ENCODE data around the gene MYO3A. TPM values are rescaled to one million over a fixed set of nuclear protein-coding genes. Genes with fewer than 3 reads are reported as not detected.

Gene MYO3A
- total RNA-seq, 4 donors from 2014 or later = 0.21 to 0.39 (median 0.22) TPM; not detected in 1

DNA sequence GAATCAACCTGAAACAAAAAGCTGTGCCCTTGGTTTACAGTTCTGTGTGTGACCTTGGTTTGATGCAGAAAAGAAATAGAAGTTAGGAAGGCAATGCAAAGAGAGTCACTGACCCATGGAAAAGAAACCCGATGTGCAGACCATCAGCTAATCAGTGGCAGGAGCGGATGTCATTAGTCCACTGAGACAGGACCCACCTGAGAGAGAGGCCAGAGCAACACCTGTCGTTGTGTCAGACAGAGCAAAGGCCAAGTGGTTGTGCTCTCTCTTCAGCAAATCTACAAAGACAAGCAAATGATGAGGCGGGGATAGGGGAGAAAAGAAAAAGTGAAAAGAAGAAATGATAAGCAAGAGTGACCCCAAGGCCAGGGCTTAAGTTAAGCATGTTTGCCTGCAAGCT is 291.3 kb downstream of the MYO3A start:
- 74 to 80% methylated on average over 4 of the region's 4 CpGs for WGBS, 2 donors
- no peak for TF ChIP-seq EP300 (IDR thresholded peaks at IDR 0.05)
- TF ChIP-seq POLR2A (IDR thresholded peaks at IDR 0.05) = no peak
- TF ChIP-seq, protein P1, sequence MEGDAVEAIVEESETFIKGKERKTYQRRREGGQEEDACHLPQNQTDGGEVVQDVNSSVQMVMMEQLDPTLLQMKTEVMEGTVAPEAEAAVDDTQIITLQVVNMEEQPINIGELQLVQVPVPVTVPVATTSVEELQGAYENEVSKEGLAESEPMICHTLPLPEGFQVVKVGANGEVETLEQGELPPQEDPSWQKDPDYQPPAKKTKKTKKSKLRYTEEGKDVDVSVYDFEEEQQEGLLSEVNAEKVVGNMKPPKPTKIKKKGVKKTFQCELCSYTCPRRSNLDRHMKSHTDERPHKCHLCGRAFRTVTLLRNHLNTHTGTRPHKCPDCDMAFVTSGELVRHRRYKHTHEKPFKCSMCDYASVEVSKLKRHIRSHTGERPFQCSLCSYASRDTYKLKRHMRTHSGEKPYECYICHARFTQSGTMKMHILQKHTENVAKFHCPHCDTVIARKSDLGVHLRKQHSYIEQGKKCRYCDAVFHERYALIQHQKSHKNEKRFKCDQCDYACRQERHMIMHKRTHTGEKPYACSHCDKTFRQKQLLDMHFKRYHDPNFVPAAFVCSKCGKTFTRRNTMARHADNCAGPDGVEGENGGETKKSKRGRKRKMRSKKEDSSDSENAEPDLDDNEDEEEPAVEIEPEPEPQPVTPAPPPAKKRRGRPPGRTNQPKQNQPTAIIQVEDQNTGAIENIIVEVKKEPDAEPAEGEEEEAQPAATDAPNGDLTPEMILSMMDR (IDR thresholded peaks at IDR 0.05) = no peak
- no peak overlapping the region for H3K4me3 ChIP-seq
- H3K27me3 ChIP-seq = peaks cover 0 to 19% of the 10 kb centered on the region in 2 donors
- H3K36me3 ChIP-seq = no peaks in the 10 kb centered on the region
- H3K27ac ChIP-seq = no peak overlapping the region
- H3K4me1 ChIP-seq = no peaks in the 10 kb centered on the region
- no peaks in the 10 kb centered on the region for H3K9me3 ChIP-seq
- no peak for DNase-seq (ENCODE audit: low spot score in 2 of 2)

- no peak for TF ChIP-seq EP300 (IDR thresholded peaks at IDR 0.05)
- TF ChIP-seq POLR2A (IDR thresholded peaks at IDR 0.05) = no peak
- TF ChIP-seq, protein P1 (IDR thresholded peaks at IDR 0.05) = no peak
- no peak for DNase-seq (ENCODE audit: low spot score in 2 of 2)
- 93 to 97% methylated on average over 5 of the region's 5 CpGs for WGBS, 2 donors
- H3K4me1 ChIP-seq = no peaks in the 10 kb centered on the region
- H3K4me3 ChIP-seq = no peak overlapping the region
- no peaks in the 10 kb centered on the region for H3K9me3 ChIP-seq
- no peak overlapping the region for H3K27ac ChIP-seq
- no peaks in the 10 kb centered on the region for H3K36me3 ChIP-seq
- H3K27me3 ChIP-seq = peaks cover 0 to under 1% of the 10 kb centered on the region in 2 donors
These were observed 293.8 kb downstream of the MYO3A start for GRCh38 chr10:26227786-26228185.

GRCh38 chr10:26232174-26232573 is 298.1 kb downstream of the MYO3A start:
- no peaks in the 10 kb centered on the region for H3K4me1 ChIP-seq
- H3K27ac ChIP-seq = no peak overlapping the region
- H3K36me3 ChIP-seq = no peaks in the 10 kb centered on the region
- no peaks in the 10 kb centered on the region for H3K9me3 ChIP-seq
- H3K27me3 ChIP-seq = no peaks in the 10 kb centered on the region
- DNase-seq (ENCODE audit: low spot score in 2 of 2) = no peak
- TF ChIP-seq POLR2A (IDR thresholded peaks at IDR 0.05) = no peak
- TF ChIP-seq, protein P1 (IDR thresholded peaks at IDR 0.05) = no peak
- no peak for TF ChIP-seq EP300 (IDR thresholded peaks at IDR 0.05)
- WGBS, 2 donors = 85 to 90% methylated on average over 5 of the region's 5 CpGs
- no peak overlapping the region for H3K4me3 ChIP-seq

GRCh38 chr10:26235761-26236160 is 301.7 kb downstream of the MYO3A start:
- no peaks in the 10 kb centered on the region for H3K4me1 ChIP-seq
- TF ChIP-seq POLR2A (IDR thresholded peaks at IDR 0.05) (no peak), EP300 (IDR thresholded peaks at IDR 0.05) (no peak)
- TF ChIP-seq, protein P1 (IDR thresholded peaks at IDR 0.05) = no peak
- WGBS, 2 donors = 91 to 92% methylated on average over 6 of the region's 6 CpGs
- H3K27me3 ChIP-seq = no peaks in the 10 kb centered on the region
- DNase-seq (ENCODE audit: low spot score in 2 of 2) = no peak
- H3K27ac ChIP-seq = no peak overlapping the region
- H3K36me3 ChIP-seq = no peaks in the 10 kb centered on the region
- H3K4me3 ChIP-seq = no peak overlapping the region
- no peaks in the 10 kb centered on the region for H3K9me3 ChIP-seq

GRCh38 chr10:26238378-26238777 is 304.3 kb downstream of the MYO3A start:
- 67 to 68% methylated on average over 2 of the region's 2 CpGs for WGBS, 2 donors
- Histone ChIP-seq H3K27me3 (no peaks in the 10 kb centered on the region), H3K36me3 (no peaks in the 10 kb centered on the region), H3K4me1 (no peaks in the 10 kb centered on the region), H3K4me3 (no peak overlapping the region), H3K27ac (no peak overlapping the region), H3K9me3 (no peaks in the 10 kb centered on the region)
- TF ChIP-seq, protein P1 (IDR thresholded peaks at IDR 0.05) = no peak
- TF ChIP-seq EP300 (IDR thresholded peaks at IDR 0.05) (no peak), POLR2A (IDR thresholded peaks at IDR 0.05) (no peak)
- DNase-seq (ENCODE audit: low spot score in 2 of 2) = no peak

Data from tibial nerve (tissue), 4 donors.